Thyroid gland (tissue), 4 donors: ENCODE results near the gene MS4A18. TPM values are rescaled to one million over a fixed set of nuclear protein-coding genes. Genes with fewer than 3 reads are reported as not detected.

Source experiments
- DNase-seq, 2 donors: peaks; one replicate each; pipeline ENCODE4 v3.0.0-alpha.2; 2019
- H3K27ac ChIP-seq, 3 donors: fragments of 200-600 bp; sonication (generic); 1 replicate in 2 of 3; 2 replicates in 1 of 3; pipeline ENCODE4 v1.5.1; 2016 to 2019; ENCODE audit warnings: mild to moderate bottlenecking in 1 of 3, moderate library complexity in 1 of 3
- H3K27me3 ChIP-seq: fragments of 200-600 bp; sonication (generic); one replicate; pipeline ENCODE4 v1.5.1; 2019
- H3K36me3 ChIP-seq, 2 donors: fragments of 200-600 bp; sonication (generic); one replicate each; pipeline ENCODE4 v1.5.1; 2016 to 2019
- H3K4me1 ChIP-seq, 2 donors: fragments of 200-600 bp; sonication (generic); one replicate each; pipeline ENCODE4 v1.5.1; 2017 to 2019
- H3K4me3 ChIP-seq, 3 donors: fragments of 200-600 bp; sonication (generic); replicated peaks in 1 of 3; 1 replicate in 2 of 3; 2 replicates in 1 of 3; pipeline ENCODE4 v1.5.1; 2016; ENCODE audit warnings: mild to moderate bottlenecking in 1 of 3
- H3K9me3 ChIP-seq: fragments of 200-600 bp; sonication (generic); one replicate; pipeline ENCODE4 v1.5.1; 2017
- CTCF ChIP-seq, 6 experiments: fragments of 200-600 bp in 3 of 6; fragments of 450-650 bp in 3 of 6; sonication (generic) in 3 of 6; IDR thresholded peaks; one replicate each; pipeline ENCODE4 v1.5.1; 2016 to 2019; ENCODE audit warnings: antibody characterized with exemption in 6 of 6, mild to moderate bottlenecking in 2 of 6, inconsistent platforms in 1 of 6, moderate library complexity in 1 of 6
- POLR2A ChIP-seq, 2 donors: fragments of 450-650 bp; IDR thresholded peaks; one replicate each; pipeline ENCODE4 v1.6.1; 2017; ENCODE audit warnings: antibody characterized with exemption in 2 of 2, mild to moderate bottlenecking in 2 of 2, moderate library complexity in 1 of 2
- WGBS, 2 donors: methylation state at CpG; one replicate each; pipeline ENCODE4 v1.1.5; 2017; 5-methylcytosine and 5-hydroxymethylcytosine counted together
- intact Hi-C: fragments of 100-400 bp; cut with DNase I; formaldehyde crosslinking; loops from one replicate; pipeline ENCODE4 v1.15.1; 2023
- total RNA-seq, 4 donors: library from RNA; depleted of rRNA; stranded (reverse); fragments of >200 nt; gene quantifications; one replicate each; pipeline ENCODE4 v1.2.3, GENCODE V29; 2016

MS4A18 gene
- total RNA-seq, 4 donors from 2014 or later: not detected

- intact Hi-C loops: no loop called here
- Histone ChIP-seq H3K9me3 (no peaks in the 10 kb centered on the region), H3K27me3 (no peaks in the 10 kb centered on the region), H3K36me3 (no peaks in the 10 kb centered on the region), H3K4me1 (no peaks in the 10 kb centered on the region), H3K27ac (no peak within 1 kb of the TSS), H3K4me3 (no peak within 1 kb of the TSS)
- DNase-seq: no peak
- TF ChIP-seq POLR2A (IDR thresholded peaks at IDR 0.05) (no peak), CTCF (IDR thresholded peaks at IDR 0.05) (no peak)
- 25 to 31% methylated on average over 2 of the region's 2 CpGs for WGBS, 2 donors
Measured at GRCh38 chr11:60699284-60699691, 25.2 kb upstream of the MS4A18 start, which contains the start of gene MS4A8. Gene MS4A8, plus strand, starts transcription at chr11:60699612. Its CDS starts 1,249 bp downstream, at chr11:60700861.

- 91 to 96% methylated on average over 5 of the region's 5 CpGs for WGBS, 2 donors
Measured at GRCh38 chr11:60699936-60700335, 24.6 kb upstream of the MS4A18 start.

GRCh38 chr11:60700689-60701468 lies 23.6 kb upstream of the MS4A18 start:
- no peaks in the 10 kb centered on the region for H3K4me1 ChIP-seq
- H3K27ac ChIP-seq: no peak overlapping the region
- H3K27me3 ChIP-seq: no peaks in the 10 kb centered on the region
- DNase-seq: no peak
- TF ChIP-seq POLR2A (IDR thresholded peaks at IDR 0.05): no peak
- peak in 1 of 6 experiments; percentile 20 for TF ChIP-seq CTCF (IDR thresholded peaks at IDR 0.05)
- no peaks in the 10 kb centered on the region for H3K36me3 ChIP-seq
- H3K4me3 ChIP-seq: no peak overlapping the region
- WGBS, 2 donors: 61 to 64% methylated on average over 14 of the region's 14 CpGs
- intact Hi-C loops: no loop called here
- H3K9me3 ChIP-seq: no peaks in the 10 kb centered on the region

More at GRCh38 chr11:60699936-60700335, 24.6 kb upstream of the MS4A18 start:
- Histone ChIP-seq H3K27ac (no peak overlapping the region), H3K4me1 (no peaks in the 10 kb centered on the region), H3K27me3 (no peaks in the 10 kb centered on the region), H3K4me3 (no peak overlapping the region), H3K36me3 (no peaks in the 10 kb centered on the region), H3K9me3 (no peaks in the 10 kb centered on the region)
- TF ChIP-seq POLR2A (IDR thresholded peaks at IDR 0.05) (no peak), CTCF (IDR thresholded peaks at IDR 0.05) (no peak)
- no peak for DNase-seq
- intact Hi-C loops: no loop called here

- Histone ChIP-seq H3K36me3 (no peaks in the 10 kb centered on the region), H3K4me1 (no peaks in the 10 kb centered on the region), H3K27me3 (no peaks in the 10 kb centered on the region), H3K9me3 (no peaks in the 10 kb centered on the region), H3K4me3 (no peak overlapping the region), H3K27ac (no peak overlapping the region)
- no peak for DNase-seq
- TF ChIP-seq CTCF (IDR thresholded peaks at IDR 0.05) (no peak), POLR2A (IDR thresholded peaks at IDR 0.05) (no peak)
- WGBS, 2 donors: 52 to 62% methylated on average over 4 of the region's 4 CpGs
- intact Hi-C loops: no loop called here
Measured at GRCh38 chr11:60701469-60701818, 23.1 kb upstream of the MS4A18 start.

GRCh38 chr11:60703374-60703773 lies 21.1 kb upstream of the MS4A18 start:
- Histone ChIP-seq H3K27me3 (no peaks in the 10 kb centered on the region), H3K27ac (no peak overlapping the region), H3K4me3 (no peak overlapping the region), H3K9me3 (no peaks in the 10 kb centered on the region), H3K36me3 (no peaks in the 10 kb centered on the region), H3K4me1 (no peaks in the 10 kb centered on the region)
- intact Hi-C loops: no loop called here
- 89 to 96% methylated on average over 10 to 12 of the region's 12 CpGs for WGBS, 2 donors
- no peak for TF ChIP-seq POLR2A (IDR thresholded peaks at IDR 0.05)
- no peak for TF ChIP-seq CTCF (IDR thresholded peaks at IDR 0.05)
- no peak for DNase-seq
